Stimulated activated CD8-positive, alpha-beta memory T cell treated with anti-CD3 and anti-CD28 coated beads, Interleukin-12 subunit alpha, Interleukin-12 subunit beta, amount 100 ng/mL, for 24 hours (primary cell): ENCODE measurements around the gene BTF3L4.
"Not testable (repeated sequence)": the region's sequence is repeated elsewhere in the genome, so short reads cannot be mapped to it uniquely, and the experiment has no call there.

Experiments used
- DNase-seq: peaks from one replicate; pipeline ENCODE4 v3.0.0-alpha.2; 2020; ENCODE audit errors: extremely low read depth

The BTF3L4 gene

DNA sequence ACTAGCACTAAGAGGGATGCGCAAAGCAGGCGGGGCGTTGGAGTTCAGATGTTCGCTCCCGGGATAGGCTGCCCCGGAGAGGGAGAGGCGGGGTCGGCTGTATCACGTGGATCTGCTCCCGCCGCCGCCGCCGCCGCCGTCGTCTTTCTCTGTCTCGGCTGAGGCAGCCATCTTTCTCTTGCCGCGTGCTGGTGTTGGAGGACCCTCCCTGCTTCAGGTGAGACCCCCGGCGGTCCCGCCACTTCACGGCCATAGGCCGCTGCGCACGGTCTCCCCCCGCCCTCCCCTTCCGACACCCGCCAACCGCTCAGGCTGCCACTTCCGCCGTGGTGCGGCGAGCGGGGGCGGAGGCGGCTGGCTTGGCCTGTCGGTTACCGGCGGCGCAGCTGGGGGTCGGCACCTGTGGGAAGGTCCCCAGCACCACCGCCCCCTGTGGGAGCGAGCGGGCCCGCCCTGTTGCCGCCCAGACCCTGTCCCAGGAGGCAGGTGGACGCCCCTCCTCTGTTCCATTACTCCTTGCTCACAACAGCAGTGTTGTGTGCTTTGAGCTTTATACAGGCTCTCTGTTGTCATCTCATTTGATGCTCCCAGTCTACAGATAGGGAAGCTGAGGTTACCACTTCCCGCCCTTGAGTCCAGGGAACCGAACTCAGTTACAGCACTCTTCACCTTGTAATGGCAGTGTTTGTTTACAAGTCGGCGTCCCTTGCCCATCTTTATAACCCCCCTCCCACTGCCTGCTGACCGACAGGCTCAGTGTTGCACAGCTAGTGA is at the start of gene BTF3L4:
Gene BTF3L4, plus strand, starts transcription at position 133 of the 774 bp plus-strand sequence. CDS start 3,553 bp downstream, outside the sequence.
- peak; percentile 89 for DNase-seq

DNA sequence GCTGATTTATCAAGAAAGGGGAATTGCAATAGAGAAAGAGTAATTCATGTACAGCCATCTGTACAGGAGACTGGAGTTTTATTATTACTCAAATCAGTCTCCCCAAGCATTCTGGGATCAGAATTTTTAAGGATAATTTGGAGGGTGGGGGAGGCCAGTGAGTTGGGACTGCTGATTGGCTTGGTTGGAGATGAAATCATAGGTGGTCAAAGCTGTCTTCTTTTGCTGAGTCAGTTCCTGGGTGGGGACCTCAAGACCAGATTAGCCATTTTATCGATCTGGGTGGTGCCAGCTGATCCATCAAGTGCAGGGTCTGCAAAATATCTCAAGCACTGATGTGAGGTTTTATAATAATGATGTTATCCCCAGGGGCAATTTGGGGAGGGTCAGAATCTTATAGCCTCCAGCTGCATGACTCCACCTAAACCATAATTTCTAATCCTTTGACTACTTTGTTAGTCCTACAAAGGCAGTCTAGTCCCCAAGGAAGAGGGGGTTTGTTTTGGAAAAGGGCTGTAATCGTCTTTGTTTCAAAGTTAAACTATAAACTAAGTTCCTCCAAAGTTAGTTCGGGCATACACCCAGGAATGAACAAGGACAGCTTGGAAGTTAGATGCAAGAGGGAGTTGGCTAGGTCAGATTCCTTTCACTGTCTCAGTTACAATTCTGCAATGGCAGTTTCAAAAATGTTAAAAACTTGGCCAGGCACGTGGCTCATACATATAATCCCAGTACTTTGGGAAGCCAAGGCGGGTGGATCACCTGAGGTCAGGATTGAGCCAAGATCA is 48.7 kb upstream of the BTF3L4 start:
- no peak for DNase-seq

DNA sequence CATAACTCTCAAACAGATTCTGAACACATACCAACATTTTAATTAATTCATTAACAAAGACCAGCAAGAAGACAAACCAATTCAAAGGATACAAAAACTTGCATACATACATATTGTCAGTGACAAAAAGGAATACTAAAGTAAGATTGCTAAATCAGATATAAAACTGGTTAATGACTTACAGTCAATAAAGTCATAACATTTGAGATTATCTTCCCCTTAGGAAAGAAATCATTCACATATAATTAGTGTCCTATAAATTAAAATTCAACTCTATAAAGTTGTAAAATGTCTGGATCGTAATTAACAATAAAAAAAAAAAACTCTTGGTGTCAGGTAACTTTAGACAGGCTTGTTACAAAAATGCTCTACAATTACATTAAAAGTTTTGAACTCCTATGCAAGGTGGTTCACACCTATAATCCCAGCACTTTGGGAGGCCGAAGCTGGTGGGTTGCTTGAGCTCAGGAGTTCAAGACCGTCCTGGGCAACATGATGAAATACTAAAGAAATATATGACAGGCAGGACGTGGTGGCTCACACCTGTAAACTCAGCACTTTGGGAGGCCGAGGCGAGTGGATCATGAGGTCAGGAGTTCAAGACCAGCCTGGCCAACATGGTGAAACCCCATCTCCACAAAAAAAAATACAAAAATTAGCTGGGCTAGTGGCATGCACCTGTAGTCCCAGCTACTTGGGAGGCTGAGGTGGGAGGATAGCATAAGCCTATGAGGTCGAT is 47.9 kb upstream of the BTF3L4 start:
- DNase-seq: no peak

DNA sequence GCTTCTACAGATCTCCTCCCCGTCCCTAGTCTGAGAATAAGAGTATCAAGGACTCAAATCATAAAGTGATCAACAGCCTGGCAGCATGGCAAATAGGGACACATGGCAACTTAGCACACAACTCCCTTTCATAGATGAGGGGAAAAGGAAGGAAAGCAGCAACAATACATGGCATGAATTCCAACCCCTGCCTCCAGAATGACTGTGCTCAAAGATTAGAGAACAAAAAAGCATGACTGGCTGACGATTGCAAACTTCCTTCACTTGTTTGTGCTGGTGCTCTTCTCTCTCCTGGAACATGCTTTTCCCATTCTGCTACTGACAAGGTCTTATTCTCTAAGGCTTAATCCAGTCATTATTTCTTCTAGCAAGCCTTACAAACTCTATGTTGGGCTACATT is 34.0 kb upstream of the BTF3L4 start:
- no peak for DNase-seq

DNA sequence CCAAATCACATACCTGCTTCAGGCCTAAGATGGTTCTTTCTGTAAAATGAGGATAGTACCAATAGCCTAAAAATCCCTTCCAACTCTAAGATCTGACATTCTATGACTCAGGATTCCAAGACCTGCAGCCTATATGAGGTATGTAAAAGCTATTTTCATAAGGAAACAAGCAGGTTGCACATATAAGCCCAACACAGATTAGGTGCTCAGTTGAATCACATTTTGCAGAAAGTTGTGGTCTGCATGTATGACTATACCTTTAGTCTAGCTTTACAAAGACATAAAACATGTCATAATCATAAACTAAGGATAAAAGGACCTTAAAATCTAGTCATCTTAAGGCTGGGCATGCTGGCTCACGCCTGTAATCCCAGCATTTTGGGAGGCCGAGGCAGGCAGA is 29.8 kb upstream of the BTF3L4 start:
- no peak for DNase-seq

DNA sequence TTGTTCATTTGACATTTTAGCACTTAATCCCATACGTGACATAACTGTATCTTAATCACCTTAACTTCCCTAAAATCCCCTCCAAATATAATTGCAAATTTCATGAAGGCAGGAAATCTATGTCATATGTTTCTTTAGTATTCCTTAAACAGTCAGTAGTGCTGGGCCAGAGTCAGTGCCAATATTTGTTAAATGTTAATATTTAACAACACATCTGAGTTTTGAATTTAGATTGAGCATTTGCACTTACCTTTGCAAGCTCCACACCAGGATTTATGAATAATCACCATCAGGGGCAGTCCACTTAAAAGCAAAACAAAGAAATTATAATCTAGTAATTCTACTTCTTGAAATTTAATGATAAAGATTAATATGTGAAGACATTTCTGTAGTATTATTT is 27.8 kb upstream of the BTF3L4 start:
- no peak for DNase-seq

DNA sequence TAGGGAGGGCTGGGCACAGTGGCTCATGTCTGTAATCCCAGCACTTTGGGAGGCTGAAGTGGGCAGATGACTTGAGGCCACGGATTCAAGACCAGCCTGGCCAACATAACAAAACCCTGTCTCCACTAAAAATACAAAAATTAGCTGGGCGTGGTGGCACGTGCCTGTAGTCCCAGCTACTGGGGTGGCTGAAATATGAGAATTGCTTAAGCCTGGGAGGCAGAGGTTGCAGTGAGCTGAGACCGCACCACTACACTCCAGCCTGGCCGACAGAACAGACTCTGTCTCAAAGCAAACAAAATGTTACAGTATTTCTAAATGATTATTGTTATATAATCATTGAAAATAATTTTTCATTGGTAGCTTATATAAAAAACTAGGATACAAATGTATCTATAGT is 27.3 kb upstream of the BTF3L4 start:
- not testable (repeated sequence) for DNase-seq

DNA sequence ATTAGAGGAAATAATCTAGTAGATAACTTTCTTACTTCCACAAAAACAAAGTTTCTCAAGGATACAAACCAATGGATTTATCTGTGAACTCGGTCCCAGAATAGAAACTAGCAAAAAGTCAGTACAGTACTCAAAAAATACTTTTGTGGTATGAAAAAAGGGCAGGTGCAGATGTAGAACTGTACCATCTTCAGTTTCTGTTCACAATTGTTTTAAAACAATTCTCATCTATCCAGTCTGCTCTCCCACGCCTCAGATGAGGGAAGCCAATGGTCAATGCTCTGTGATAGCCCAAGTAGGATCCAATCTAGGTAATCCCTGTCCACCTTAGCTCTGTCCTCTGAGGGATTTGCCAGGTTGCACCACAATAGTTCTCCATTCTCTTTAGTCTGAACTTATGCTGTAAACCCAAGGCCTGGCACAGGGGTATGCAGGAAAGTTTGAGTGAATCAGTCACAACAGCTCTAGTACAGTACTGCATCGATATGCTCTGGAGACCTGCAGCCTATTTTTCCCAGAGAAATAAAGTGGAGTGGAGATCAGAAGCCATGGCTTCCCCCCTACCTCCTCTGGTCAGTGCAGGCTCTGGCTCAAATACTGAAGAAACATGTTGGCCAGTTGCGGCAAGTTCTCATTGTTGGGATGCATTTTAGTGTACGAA is 23.8 kb upstream of the BTF3L4 start:
- DNase-seq: no peak

DNA sequence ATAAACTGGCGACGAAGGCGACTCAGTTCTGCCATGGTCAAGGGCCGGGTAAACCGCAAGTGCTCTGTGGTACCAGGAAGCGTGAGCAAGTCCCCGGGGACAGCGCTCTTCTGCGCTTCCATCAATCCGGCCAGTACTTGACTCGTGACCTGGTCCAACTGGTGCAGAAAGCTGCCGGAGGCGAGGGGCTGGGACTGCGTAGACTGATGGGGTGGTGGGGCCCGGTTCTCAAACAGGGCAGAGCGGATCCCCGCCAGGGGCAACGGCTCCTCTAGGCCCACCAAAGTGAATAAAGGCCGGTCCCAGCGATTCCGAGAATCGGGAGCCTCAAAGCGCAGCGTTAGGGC is 23.3 kb upstream of the BTF3L4 start:
- DNase-seq: no peak

DNA sequence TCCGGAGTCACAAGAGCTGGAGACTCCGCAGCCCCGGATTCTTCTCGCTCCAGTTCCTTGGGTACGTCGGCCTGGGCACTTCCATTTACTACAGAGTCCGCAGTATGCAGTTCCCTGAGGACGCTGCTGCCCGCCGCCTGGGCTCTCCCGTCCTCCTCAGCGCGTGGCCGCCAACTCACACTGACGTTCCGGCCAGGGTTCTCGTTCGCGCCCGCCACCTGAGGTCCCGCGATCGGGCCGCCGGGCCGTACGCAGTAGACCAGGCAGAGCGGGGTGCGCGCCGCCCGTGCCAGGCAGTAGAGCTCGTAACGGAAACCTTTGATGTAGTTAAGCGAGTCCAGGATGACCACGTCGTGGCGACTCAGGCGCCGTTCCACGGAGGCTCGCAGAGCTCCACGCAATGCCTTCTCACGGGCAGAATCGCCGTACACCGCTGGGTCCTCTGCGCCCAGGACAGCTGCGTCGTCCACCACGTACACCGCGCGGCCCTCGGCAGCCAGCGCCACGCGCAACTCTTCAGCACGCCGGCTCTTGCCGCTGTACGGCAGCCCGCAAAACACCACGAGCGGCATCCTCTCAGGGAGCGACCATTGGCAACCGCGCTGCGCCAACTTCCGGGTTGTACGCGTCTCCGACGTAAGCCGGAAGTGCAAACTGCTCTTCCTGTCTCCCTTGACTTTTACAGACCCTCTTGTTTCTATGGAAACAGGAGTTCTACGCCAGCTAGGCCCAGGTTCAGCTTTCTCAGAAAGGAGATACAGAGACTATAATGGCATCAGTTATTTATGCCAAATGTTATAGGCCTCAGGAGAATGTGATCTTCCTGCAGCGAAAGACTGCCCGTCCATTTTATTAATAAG is 22.7 kb upstream of the BTF3L4 start, which contains the start of gene KTI12:
Gene KTI12, minus strand, starts transcription at position 621 of the 860 bp plus-strand sequence. Its CDS starts 49 bp downstream, at position 572.
- DNase-seq: peak; percentile 63

DNA sequence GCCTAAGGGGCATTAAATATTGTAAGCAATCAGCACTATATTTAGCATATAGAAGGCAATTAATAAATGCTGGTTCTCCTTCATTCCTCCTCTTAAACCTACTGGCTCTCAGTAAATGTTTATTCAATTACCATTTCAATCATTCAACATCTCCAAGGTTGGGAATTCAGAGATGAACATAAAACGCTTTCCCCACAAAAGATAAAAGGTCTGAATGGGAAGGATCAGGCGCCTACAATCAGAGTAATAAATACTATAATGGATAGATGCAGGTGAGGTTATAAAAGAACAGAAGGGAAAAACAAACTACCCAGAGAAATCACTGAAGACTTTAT is 22.1 kb upstream of the BTF3L4 start:
- DNase-seq: no peak

DNA sequence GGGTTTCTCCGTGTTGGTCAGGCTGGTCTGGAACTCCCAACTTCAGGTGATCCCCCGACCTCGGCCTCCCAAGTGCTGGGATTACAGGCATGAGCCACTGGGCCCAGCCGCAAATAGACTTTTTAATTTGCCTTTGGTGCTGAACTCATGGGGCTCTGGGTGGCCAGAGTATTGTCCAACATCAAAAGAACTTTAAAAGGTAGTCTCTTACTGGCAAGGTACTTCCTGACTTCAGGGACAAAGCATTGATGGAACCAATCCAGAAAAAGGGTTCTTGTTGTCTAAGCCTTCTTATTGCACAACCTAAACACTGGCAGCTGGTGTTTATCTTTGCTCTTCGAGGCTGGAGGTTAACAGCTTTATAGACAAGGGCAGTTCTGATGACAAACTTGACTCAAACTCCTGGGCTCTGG is 18.7 kb upstream of the BTF3L4 start:
- DNase-seq: no peak

DNA sequence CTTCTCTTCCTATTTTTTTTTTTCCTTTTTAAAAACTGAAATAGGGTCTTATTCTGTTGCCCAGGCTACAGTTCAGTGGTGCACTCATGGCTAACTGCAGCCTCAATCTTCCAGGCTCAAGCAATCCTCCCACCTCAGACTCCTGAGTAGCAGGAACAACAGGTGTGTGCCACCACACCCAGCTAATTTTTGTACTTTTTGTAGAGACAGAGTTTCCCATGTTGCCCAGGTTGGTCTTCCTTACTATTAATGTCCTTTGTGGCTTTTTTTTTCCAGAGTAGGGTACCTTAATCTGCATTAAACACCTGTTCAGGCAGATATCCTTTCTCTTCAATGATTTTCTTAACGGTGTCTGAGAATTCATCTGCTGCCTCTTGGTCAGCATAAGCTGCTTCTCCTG is 18.2 kb upstream of the BTF3L4 start:
- DNase-seq: no peak

DNA sequence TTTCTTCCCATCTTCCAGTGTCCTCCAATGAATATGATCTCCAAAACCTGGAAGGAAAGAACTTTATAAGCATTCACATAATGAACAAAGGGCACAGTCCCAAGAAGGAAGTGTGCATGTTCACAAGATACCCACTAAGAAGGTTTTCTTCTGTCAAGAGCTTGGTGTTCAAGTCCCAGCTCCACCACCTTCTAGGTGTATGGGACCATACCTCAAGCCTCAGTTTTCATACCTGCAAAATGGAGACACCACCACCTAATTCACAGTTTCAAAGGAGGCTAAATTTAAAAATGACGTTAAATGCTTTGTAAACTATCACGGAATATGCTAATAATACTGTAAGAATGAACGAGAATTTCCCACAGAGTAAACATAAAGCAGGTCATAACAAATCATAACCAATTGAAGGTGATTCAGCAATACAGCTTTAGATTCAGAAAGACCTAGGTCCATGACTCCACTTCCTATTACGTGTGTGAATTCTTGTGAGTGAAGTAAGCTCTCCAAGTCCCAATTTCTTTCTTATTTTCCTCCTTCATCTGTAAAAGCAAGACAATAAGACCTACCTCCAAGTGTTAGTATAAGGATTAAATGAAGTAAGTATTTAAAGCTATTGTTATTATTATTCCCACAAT is 14.4 kb upstream of the BTF3L4 start:
- no peak for DNase-seq

DNA sequence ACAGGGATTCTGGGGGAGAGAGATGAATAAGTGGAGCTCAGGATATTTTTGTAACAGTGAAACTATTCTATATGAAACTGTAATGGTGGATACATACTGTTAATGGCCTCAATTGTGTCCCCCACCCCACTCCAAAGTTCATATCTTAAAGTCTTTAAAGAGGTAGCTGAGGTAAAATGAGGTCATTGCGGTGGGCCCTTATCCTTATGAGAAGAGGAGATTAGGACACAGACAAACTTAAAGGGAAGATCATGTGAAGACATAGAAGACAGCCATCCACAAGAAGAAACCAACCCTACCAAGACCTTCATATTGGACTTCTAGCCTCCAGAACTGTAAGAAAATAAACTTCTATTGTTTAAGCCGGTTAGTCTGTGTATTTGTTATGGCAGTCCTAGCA is 10.9 kb upstream of the BTF3L4 start:
- no peak for DNase-seq

DNA sequence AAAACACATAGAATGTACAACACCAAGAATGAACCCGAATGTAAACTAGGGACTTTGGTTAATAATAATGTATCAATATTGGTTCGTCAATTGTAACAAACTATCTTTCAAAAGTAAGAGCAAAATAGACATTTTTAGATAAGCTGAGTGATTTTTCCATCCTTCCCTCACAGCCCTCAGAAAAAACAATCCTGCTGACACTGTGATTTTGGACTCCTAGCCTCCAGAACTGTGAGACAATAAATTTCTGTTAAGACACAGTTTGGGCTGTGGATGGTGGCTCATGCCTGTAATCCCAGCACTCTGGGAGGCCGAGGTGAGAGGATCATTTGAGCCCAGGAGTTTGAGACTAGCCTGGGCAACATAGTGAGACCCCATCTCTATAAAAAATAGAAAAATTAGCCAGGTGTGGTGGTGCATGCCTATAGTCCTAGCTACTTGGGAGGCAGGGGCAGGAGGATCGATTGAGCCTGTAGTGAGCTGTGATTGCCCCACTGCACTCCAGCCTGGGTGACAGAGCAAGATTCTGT is 10.4 kb upstream of the BTF3L4 start:
- DNase-seq: not testable (repeated sequence)

DNA sequence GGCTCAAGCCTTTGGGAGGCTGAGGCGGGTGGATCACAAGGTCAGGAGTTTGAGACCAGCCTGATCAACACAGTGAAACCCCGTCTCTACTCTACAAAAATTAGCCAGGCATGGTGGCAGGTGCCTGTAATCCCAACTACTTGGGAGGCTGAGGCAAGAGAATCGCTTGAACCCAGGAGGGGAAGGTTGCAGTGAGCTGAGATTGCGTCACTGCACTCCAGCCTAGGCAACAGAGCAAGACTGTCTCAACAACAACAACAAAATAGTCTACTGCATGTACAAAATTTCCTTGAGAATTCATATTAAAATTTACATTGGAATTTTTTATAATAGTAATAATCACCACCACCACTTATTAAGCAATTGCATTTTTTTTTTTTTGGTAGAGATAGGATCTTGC is 6.8 kb upstream of the BTF3L4 start:
- DNase-seq: not testable (repeated sequence)

DNA sequence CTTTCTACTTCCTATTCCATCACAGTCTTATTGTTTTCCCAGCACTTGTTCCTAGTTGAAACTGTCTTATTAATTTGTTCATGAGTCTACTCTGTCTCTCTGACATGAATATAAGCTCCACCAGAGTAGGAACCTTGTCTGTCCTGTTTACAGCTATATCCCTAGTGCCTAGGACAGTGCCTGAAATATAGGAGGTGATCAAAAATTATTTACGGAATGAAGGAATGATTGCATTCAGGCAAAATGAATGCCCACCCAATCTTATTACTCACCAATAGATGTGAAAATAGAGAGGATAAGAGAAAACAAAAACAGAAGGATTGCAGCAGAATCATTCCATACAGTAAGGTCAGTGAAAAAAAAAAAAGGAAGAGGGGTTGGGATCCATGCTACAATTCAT is 2.2 kb upstream of the BTF3L4 start:
- no peak for DNase-seq

DNA sequence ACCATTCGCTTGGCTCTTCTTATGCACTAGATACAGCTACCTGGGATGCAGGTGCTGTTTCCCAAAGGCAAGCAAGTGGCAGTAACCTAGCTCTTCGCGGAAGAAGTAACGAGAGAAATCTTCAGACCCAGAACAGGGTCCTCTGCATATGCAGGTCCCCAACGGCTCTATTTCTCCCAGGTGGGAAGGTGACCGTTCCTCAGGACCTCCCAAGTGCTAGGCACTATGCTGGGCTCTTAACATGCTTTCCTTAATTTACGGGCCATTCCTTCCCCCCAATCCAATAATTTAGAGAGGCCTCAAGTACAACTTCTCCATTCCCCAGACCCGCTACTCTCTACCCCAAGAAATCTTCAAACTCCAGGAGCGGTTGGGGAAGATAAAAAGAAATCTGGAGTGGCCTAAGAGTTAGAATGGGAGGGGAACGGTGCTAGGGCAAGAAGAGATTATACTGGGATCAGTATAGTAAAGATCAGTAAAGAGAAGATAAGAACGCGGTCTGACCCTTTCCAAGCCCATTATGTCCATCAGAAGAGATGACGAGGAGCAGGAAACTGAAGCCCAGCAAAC is 1.5 kb upstream of the BTF3L4 start:
- DNase-seq: no peak
